Measurements from ENCODE around the gene GOLGA6L9.
"Not testable (repeated sequence)": the region's sequence is repeated elsewhere in the genome, so short reads cannot be mapped to it uniquely, and the experiment has no call there.

GRCh38 chr15:82414525-82415191, 15.0 kb upstream of the GOLGA6L9 start:
- TF ChIP-seq CTCF (IDR thresholded peaks at IDR 0.05); RAD21 (IDR thresholded peaks at IDR 0.05; ENCODE audit: low read length); NFIC (IDR thresholded peaks at IDR 0.05; ENCODE audit: borderline replicate concordance); TCF12 (IDR thresholded peaks at IDR 0.05); EP300 (IDR thresholded peaks at IDR 0.05; ENCODE audit: borderline replicate concordance in 1 of 2, low read depth in 1 of 2, low read length in 1 of 2); POLR2AphosphoS5 (IDR thresholded peaks at IDR 0.05; ENCODE audit: low read depth, low read length); EZH2phosphoT487 (IDR thresholded peaks at IDR 0.05; ENCODE audit: borderline replicate concordance, low read depth): not testable (repeated sequence)
